ENCODE measurements around the gene MED4. TPM values are rescaled to one million over a fixed set of nuclear protein-coding genes. Genes with fewer than 3 reads are reported as not detected.

Gene MED4
- total and polyA plus RNA-seq, 3 experiments from 2014 or later, result 61.1 to 105 (median 68.1) TPM

DNA sequence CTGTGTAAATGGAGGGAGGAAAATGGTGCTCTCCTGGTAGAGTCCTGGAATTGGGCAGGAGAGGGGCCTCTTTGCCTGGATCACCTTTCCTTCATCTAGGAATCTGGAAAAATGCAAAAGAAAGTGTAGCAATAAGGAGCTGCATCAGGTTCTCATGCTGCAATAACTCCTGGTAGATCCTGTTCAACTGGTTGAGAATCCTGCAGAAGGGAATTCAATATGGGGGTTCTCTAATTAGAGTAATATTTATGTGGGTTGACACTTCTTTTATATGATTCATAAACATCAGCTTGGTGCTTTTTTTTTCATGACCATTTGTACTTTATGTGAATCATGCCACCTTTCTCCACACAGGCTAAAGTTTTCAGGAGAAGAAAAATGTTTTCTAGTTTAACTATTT, 66.8 kb downstream of the MED4 start:
- Histone ChIP-seq H3K36me3 (ENCODE audit: insufficient read depth, low read length) (no peaks in the 10 kb centered on the region), H3K9me3 (ENCODE audit: low read length) (no peaks in the 10 kb centered on the region), H3K4me3 (ENCODE audit: low read length) (no peak overlapping the region), H3K4me1 (ENCODE audit: insufficient read depth, low read length) (no peaks in the 10 kb centered on the region), H3K27ac (ENCODE audit: low read depth, low read length) (no peak overlapping the region), H3K27me3 (ENCODE audit: insufficient read depth, low read length, poor library complexity, severe bottlenecking) (no peaks in the 10 kb centered on the region)
- Mint-ChIP-seq H3K27me3 (no peaks in the 10 kb centered on the region), H3K4me1 (peaks cover 0 to 7% (median 4%) of the 10 kb centered on the region in 3 donors), H3K4me3 (no peak overlapping the region), H3K9me3 (peaks cover 0 to 8% (median 0%) of the 10 kb centered on the region in 5 donors), H3K27ac (no peak overlapping the region), H3K36me3 (peaks cover 15 to 22% (median 21%) of the 10 kb centered on the region in 3 donors)
- POLR2A ChIA-PET, result interaction anchor here (1.7 kb wide), 1 partner anchor 9 kb away, joined by 4 read pairs; the partner anchor contains the start of gene NUDT15
- DNase-seq, result no peak
- CTCF ChIA-PET, result interaction anchor here (1.5 kb wide), 1 partner anchor 10 kb away, joined by 7 read pairs; the partner anchor contains the start of gene NUDT15

Other genes with a start within 250 kb of the MED4 start
- gene SUCLA2, start 93.8 kb downstream of the MED4 start, total RNA-seq, result 10 to 100 TPM; 49.8 to 52.3 TPM
- 33.4 TPM for gene SUCLA2, start 93.8 kb downstream of the MED4 start, polyA plus RNA-seq
- 10 to 100 TPM; 23.9 to 24.0 TPM for gene NUDT15, start 57.4 kb downstream of the MED4 start, total RNA-seq
- gene NUDT15, start 57.4 kb downstream of the MED4 start, polyA plus RNA-seq, result 7.1 TPM
- gene ITM2B, start 138.1 kb upstream of the MED4 start, total RNA-seq, result 100 to 1,000 TPM; 122 to 127 TPM
- 1,289 TPM for gene ITM2B, start 138.1 kb upstream of the MED4 start, polyA plus RNA-seq
- 10 to 100 TPM; 38.2 to 38.9 TPM for gene RB1, start 208.6 kb upstream of the MED4 start, total RNA-seq
- gene RB1, start 208.6 kb upstream of the MED4 start, polyA plus RNA-seq, result 16.8 TPM

Data from CD8-positive, alpha-beta memory T cell (primary cell).